Activated CD4-positive, alpha-beta T cell treated with anti-CD3 and anti-CD28 coated beads, Interleukin-10, Interleukin-2, amounts not matched to agents 100 ng/mL and 50 ng/mL, durations not matched to agents 16 hours and 8 hours (primary cell): ENCODE data around the gene PCGF2.

Experiments used
- DNase-seq: peaks from one replicate; pipeline ENCODE4 v3.0.0-alpha.2; 2020

The PCGF2 gene

DNA sequence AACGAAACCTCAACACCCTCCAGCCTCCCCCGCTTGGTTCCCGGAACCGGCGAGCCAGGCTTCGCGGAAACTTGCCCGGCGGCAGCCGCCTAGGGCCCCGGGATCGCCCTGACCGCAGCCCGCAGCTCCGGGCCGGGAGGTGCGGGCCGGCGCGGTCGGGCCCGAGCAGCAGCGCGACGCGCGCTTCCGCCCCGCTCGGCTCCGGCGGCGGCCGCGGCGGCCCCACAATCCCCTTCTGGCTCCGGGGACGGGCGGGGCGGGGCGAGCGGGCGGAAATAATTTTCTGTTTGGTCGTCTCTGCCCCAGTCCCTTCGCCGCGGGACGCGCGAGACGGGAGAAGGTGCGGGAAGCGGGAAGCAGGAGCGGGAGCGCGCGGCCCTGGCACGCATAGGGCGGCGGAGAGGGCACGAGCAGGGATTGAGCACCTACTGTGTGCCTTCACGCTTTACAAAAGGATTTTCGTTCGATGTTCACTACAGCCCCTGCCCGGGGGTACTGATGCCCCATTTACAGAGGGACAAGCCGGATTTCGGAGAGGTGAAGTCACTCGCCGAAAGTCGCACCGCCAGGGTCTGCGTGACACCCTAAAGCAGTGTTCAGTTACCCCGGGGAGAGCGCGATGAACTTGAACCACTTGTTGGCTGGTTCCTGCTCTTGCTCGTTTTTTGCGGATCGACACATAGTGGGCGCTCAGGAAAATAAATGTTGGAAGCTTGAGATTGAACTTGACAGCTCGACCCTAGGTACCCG, 45.8 kb downstream of the PCGF2 start:
- peak; percentile 91 for DNase-seq

DNA sequence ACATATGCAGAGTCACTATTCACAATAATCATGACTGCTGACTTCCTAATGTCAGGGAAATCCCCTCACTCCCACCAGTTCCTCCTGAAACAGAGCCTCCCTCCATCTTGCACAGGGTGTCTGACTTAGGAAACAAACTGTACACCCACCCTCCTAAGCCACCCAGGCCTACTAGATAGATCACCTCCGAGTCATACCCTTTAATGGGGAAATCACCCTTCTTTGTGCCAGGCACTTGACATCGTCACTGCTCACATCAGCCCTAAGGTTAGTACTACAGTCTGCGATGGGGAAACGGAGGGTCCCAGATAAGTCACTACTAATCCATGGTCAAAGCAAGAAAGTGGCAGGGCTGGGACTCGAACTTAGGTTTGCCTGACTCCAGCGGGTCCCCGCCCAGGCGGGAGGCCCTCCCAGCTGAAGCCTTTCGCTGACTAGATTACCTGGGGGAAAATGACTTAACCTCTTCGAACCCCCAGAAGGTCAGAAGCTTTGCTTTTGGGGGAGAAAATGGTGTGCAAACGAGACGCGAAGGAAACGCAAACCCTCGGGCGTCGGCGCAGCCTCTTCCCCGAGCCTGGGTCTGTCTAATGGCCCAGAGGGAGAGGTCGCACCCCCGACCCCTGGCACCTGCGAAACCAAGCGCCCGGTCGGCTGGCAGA, 46.5 kb downstream of the PCGF2 start:
- peak; percentile 87 for DNase-seq

DNA sequence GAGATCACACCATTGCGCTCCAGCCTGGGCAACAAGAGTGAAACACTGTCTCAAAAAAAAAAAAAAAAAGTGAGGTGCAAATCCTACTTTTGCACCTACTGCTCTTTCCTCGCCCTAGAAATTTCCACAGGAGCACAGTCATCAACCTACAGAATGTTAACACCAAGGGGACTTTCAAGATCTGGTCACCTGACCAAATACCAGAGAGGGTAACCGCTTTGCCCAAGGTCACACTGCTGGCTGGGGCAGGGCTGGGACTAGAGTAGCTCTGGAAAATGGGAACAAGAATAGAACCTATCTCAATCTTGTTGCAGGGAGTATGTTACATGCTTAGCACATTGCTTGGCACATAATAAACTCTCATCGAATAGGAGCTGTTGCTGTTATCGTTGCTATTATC, 49.4 kb downstream of the PCGF2 start:
- no peak for DNase-seq

DNA sequence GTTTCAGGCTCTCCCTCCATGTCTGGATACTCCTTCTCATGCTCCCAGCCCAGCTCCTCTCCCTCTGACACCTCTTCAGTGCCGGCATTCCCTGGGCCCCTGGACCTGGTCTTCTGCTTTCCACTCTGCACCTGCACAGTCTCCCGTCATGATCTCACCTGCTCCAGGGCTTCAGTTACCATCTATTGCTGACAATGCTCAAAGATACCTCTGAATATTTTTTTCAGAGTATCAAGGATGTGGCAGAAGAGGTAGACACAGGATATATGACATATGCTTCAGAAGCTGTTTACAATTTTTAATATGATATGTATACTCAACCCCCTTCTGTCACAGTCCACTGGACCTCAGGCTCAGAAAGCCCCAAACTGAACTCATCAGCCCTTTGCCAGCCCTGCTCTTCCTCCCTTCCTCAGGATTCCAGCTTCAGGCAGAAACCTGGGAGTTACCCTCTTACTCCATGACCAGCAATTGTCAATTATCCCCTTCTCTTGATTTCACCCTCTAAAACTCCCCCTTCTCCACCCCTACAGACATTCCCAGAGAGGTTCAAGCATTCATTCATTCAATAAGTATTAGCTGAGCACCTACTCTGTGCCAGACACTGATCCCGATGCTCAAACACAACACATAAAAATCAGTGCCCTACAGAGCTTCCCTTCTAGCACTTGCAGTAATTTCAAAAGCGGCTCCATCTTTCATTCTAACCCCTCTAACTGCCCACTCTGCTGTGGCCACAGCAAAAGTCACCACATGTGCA, 50.9 kb downstream of the PCGF2 start:
- no peak for DNase-seq

DNA sequence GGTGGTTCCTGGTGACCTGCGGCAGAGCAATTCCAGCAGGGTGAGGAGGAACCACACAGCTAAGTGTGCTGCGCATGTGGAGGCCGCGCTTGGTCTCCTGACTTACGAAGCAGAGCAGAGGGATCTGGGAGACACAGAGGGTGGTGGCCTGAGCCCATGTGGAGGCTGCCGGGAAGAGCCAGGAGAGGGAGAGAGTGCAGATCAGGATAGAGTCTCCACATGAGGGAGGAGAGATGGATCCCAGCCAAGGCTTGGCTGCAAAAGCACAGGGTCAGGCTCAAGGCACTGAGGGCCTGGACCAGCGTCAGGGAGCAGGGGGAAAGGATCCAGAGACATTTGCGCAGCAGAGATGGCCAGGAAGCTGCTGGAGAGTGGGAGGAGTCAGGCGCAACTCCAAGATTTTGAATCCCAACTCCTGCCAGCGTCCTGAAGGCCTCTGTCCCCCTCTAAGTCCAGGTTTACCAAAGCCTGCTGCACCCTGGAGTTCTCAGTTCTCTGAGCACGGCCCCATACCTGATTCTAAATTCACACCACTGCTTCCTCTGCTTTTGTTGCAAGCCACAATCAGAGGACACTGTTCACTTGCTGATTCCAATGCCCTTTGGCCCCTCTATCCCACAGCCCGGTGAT, 54.3 kb downstream of the PCGF2 start:
- DNase-seq, result no peak

DNA sequence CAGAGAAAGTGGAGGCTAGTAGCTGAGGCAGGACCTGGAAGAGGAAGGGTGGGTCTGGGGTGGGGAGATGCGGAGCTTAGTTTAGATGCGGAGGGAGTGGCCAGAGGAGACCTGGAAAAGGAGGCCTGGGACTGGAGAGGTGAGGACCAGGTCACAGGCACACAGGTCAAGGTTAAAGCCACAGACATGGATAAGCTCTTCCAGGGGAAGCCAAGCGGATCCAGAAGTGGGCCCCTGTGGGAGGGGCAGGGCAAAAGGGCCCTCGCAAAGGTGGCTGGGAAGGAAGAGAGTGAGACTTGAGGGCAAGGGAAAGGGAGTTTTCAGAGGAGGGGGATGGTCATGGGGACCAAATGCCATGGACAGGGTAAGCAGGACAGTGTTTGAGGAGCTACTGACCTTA, 57.0 kb downstream of the PCGF2 start:
- DNase-seq, result no peak

DNA sequence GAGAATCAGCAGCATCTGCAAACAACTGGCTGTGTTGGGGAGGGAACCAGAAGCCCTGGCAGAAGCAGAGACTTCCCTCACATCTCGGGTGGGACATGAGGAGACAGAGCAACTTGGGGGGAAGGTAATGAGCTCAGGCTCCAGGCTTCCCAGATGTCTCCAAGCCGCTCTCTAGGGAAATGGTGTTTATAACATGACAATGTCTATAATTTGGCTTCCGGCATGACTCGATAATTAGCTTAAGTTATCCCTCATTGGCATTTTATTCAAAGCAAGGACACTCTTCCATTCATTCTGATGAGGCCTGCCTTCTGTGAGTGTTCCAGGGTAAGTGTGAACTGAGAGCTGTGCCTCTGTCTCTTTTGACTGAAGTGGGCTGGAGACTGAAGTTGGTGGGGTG, 57.8 kb downstream of the PCGF2 start:
- no peak for DNase-seq

DNA sequence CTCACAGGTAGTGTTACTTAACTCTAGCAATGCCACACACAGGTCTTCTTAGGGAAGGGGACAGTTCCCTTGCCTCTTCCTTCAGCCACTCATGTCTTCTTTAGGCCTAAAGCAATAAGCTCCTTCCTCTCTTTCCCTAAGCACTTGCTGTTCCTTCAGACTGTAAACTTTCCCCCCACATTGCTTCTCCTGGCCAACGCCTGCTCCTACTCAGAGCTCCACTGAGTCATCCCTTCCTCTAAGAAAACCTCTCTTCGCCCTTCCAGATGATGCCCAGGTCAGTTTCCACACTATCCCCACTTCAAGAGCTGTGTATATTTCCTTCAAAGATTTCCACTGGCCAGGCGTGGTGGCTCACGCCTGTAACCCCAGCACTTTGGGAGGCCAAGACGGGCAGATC, 60.9 kb downstream of the PCGF2 start:
- no peak for DNase-seq

DNA sequence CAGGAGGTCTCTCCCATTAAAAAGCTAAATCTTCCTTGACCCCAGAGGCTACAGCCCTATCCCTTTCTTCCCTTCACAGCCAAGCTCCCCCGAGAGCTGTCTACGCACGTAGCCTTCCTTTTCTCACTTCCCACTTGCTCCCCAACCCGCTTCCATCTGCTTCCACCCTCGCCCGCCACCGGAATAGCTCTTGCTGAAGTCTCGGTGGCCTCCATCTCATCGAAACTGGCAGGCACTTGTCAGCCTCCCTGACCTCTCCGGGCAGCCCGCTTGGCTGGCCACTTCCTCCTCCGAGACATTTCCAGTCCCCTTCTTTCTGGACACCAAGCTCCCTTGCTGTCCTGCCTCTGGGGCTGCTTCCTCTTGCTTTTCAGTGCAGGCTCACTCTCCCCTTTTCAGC, 62.6 kb downstream of the PCGF2 start:
- DNase-seq, result no peak
